Stimulated activated CD8-positive, alpha-beta memory T cell treated with anti-CD3 and anti-CD28 coated beads, Interleukin-15, amount 100 ng/mL, for 1 hour (primary cell): Measurements from ENCODE around the gene TSGA10.
"Not testable (repeated sequence)": the region's sequence is repeated elsewhere in the genome, so short reads cannot be mapped to it uniquely, and the experiment has no call there.

Source experiments
- DNase-seq: peaks from one replicate; pipeline ENCODE4 v3.0.0-alpha.2; 2020; ENCODE audit warnings: low read depth

Gene TSGA10

GRCh38 chr2:99152199-99152895, 2.4 kb downstream of the TSGA10 start:
- no peak for DNase-seq

- DNase-seq: no peak
Observed at GRCh38 chr2:99150706-99151105, 4.0 kb downstream of the TSGA10 start.

GRCh38 chr2:99141110-99142108, 13.3 kb downstream of the TSGA10 start, which contains the start of gene C2orf15:
Gene C2orf15 (plus strand): TSS chr2:99141707. CDS start chr2:99150559, 8,852 bp downstream.
- DNase-seq: peak; percentile 95

- DNase-seq: no peak
Observed at GRCh38 chr2:99140860-99141109, 14.0 kb downstream of the TSGA10 start.

- no peak for DNase-seq
Observed at GRCh38 chr2:99140056-99140859, 14.5 kb downstream of the TSGA10 start.

- no peak for DNase-seq
Observed at GRCh38 chr2:99139003-99139402, 15.7 kb downstream of the TSGA10 start.

GRCh38 chr2:99135044-99135556, 19.6 kb downstream of the TSGA10 start:
- DNase-seq: not testable (repeated sequence)

- no peak for DNase-seq
Observed at GRCh38 chr2:99127981-99128380, 26.8 kb downstream of the TSGA10 start.

- DNase-seq: no peak
Observed at GRCh38 chr2:99112617-99113016, 42.1 kb downstream of the TSGA10 start.

- no peak for DNase-seq
Observed at GRCh38 chr2:99111945-99112344, 42.8 kb downstream of the TSGA10 start.

GRCh38 chr2:99111236-99111635, 43.5 kb downstream of the TSGA10 start:
- no peak for DNase-seq

GRCh38 chr2:99106913-99107312, 47.8 kb downstream of the TSGA10 start:
- DNase-seq: no peak

GRCh38 chr2:99104006-99104405, 50.7 kb downstream of the TSGA10 start:
- no peak for DNase-seq

- no peak for DNase-seq
Observed at GRCh38 chr2:99101697-99102096, 53.0 kb downstream of the TSGA10 start.

GRCh38 chr2:99096728-99097127, 58.0 kb downstream of the TSGA10 start:
- DNase-seq: no peak

GRCh38 chr2:99088017-99088416, 66.7 kb downstream of the TSGA10 start:
- DNase-seq: no peak

- no peak for DNase-seq
Observed at GRCh38 chr2:99086385-99086784, 68.4 kb downstream of the TSGA10 start.

GRCh38 chr2:99085421-99085820, 69.3 kb downstream of the TSGA10 start:
- DNase-seq: no peak

GRCh38 chr2:99084256-99084655, 70.5 kb downstream of the TSGA10 start:
- no peak for DNase-seq

- DNase-seq: no peak
Observed at GRCh38 chr2:99081891-99082290, 72.9 kb downstream of the TSGA10 start.

GRCh38 chr2:99079226-99079625, 75.5 kb downstream of the TSGA10 start:
- DNase-seq: no peak

GRCh38 chr2:99072551-99072950, 82.2 kb downstream of the TSGA10 start:
- DNase-seq: no peak
